ENCODE measurements around the gene WDR27.
A peak's percentile ranks its signal among the peaks of the same experiment; 100 is the strongest.

Gene WDR27

DNA sequence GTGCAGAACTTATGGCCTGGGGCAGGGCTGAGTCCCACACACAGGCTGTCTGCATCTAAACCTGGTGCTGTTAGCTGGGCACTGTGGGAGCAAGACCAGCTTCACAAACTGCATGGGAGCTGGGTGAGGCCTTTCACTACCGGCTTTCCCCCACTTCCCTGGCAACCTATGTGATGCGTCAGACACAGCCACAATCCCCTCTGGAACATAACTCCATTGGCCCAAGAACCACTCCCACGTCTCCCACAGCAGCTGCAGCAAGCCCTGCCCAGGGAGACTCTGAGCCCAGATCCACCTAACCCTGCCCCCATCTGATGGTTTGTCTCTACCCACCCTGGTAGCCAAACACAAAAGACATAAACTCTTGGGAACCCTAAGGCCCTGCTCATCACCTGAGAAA, 9.3 kb downstream of the WDR27 start:
- H2BK15ac ChIP-seq (ENCODE audit: low read length) = no peak overlapping the region
- H3K27me3 ChIP-seq (ENCODE audit: control insufficient read depth in 3 of 3, insufficient read depth in 3 of 3, low read depth in 1 of 3, low read length in 3 of 3) = no peaks in the 10 kb centered on the region
- H3K4me2 ChIP-seq (ENCODE audit: insufficient read depth, low read length, poor library complexity, severe bottlenecking) = no peak overlapping the region
- H3K4me1 ChIP-seq (ENCODE audit: control insufficient read depth in 2 of 2, insufficient read depth in 1 of 2, low read depth in 1 of 2, low read length in 2 of 2) = no peaks in the 10 kb centered on the region
- H3K23ac ChIP-seq (ENCODE audit: low read depth, low read length, poor library complexity) = no peak overlapping the region
- peak overlapping the region in 1 of 2 donors; percentile 38 for H3K4me3 ChIP-seq (ENCODE audit: low read length in 2 of 2)
- H2BK120ac ChIP-seq (ENCODE audit: low read depth, low read length) = no peak overlapping the region
- H3K4ac ChIP-seq (ENCODE audit: low read length) = no peak overlapping the region
- no peak overlapping the region for H3K27ac ChIP-seq (replicated peaks; ENCODE audit: low read length)
- no peak overlapping the region for H4K8ac ChIP-seq (ENCODE audit: low read depth, low read length)
- no peak overlapping the region for H3K18ac ChIP-seq (ENCODE audit: low read length)
- WGBS, 2 donors (ENCODE audit: extremely low coverage in 2 of 2, insufficient read length in 2 of 2, insufficient replicate concordance in 1 of 2) = no CpG with 5 or more reads among the region's 3 CpGs
- no peak overlapping the region for H2AK5ac ChIP-seq (ENCODE audit: low read depth, low read length)
- H3K9me3 ChIP-seq (replicated peaks in 1 of 2; ENCODE audit: control insufficient read depth in 2 of 2, insufficient read depth in 1 of 2, low read depth in 1 of 2, low read length in 2 of 2) = peaks cover 17 to 73% of the 10 kb centered on the region in 2 donors
- peaks cover 9% of the 10 kb centered on the region for H3K79me1 ChIP-seq (ENCODE audit: low read depth, low read length)
- H2AFZ ChIP-seq (ENCODE audit: low read length) = no peak overlapping the region
- H2BK12ac ChIP-seq (ENCODE audit: low read length) = no peak overlapping the region
- no peak overlapping the region for H3K9ac ChIP-seq (ENCODE audit: low read depth, low read length, poor library complexity)
- H3K14ac ChIP-seq (ENCODE audit: low read length) = peak overlapping the region; percentile 5
- H3K36me3 ChIP-seq (replicated peaks in 1 of 2; ENCODE audit: control insufficient read depth in 2 of 2, insufficient read depth in 2 of 2, low read length in 2 of 2) = peaks cover 17 to 70% of the 10 kb centered on the region in 2 donors
- DNase-seq (ENCODE audit: low spot score) = no peak
- H2BK5ac ChIP-seq (ENCODE audit: low read length) = no peak overlapping the region
- no peak overlapping the region for H4K91ac ChIP-seq (ENCODE audit: low read depth, low read length, poor library complexity)

DNA sequence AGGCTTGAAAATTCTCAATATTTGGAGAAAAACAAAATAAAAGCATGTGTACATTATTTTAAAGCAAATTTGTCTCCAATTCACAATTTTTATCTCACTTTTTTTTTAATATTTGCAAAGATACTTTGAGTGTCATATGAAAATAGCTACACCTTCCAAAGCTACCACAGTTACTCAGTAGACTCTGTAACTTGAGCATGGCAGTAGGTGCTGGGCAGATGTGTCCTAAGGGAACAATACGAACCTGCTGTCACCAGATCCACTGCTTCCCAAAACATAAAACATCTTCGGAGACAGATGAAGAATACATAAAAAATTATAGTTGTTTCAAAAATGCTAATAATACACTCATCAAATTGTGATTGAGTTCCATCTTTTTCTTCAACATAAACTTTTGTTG, 10.6 kb downstream of the WDR27 start:
- no peak overlapping the region for H3K4me2 ChIP-seq (ENCODE audit: insufficient read depth, low read length, poor library complexity, severe bottlenecking)
- H3K23ac ChIP-seq (ENCODE audit: low read depth, low read length, poor library complexity) = no peak overlapping the region
- no CpG with 5 or more reads among the region's 2 CpGs for WGBS, 2 donors (ENCODE audit: extremely low coverage in 2 of 2, insufficient read length in 2 of 2, insufficient replicate concordance in 1 of 2)
- H3K36me3 ChIP-seq (replicated peaks in 1 of 2; ENCODE audit: control insufficient read depth in 2 of 2, insufficient read depth in 2 of 2, low read length in 2 of 2) = peaks cover 17 to 79% of the 10 kb centered on the region in 2 donors
- no peak overlapping the region for H2AFZ ChIP-seq (ENCODE audit: low read length)
- H3K79me1 ChIP-seq (ENCODE audit: low read depth, low read length) = peaks cover 9% of the 10 kb centered on the region
- no peak overlapping the region for H2BK5ac ChIP-seq (ENCODE audit: low read length)
- no peak overlapping the region for H3K14ac ChIP-seq (ENCODE audit: low read length)
- H3K27me3 ChIP-seq (ENCODE audit: control insufficient read depth in 3 of 3, insufficient read depth in 3 of 3, low read depth in 1 of 3, low read length in 3 of 3) = no peaks in the 10 kb centered on the region
- no peak overlapping the region for H3K18ac ChIP-seq (ENCODE audit: low read length)
- no peak overlapping the region for H2BK15ac ChIP-seq (ENCODE audit: low read length)
- H4K91ac ChIP-seq (ENCODE audit: low read depth, low read length, poor library complexity) = no peak overlapping the region
- H4K8ac ChIP-seq (ENCODE audit: low read depth, low read length) = no peak overlapping the region
- H3K4me3 ChIP-seq (ENCODE audit: low read length in 2 of 2) = no peak overlapping the region
- no peak for DNase-seq (ENCODE audit: low spot score)
- no peak overlapping the region for H3K27ac ChIP-seq (replicated peaks; ENCODE audit: low read length)
- no peak overlapping the region for H2BK12ac ChIP-seq (ENCODE audit: low read length)
- no peak overlapping the region for H2AK5ac ChIP-seq (ENCODE audit: low read depth, low read length)
- no peaks in the 10 kb centered on the region for H3K4me1 ChIP-seq (ENCODE audit: control insufficient read depth in 2 of 2, insufficient read depth in 1 of 2, low read depth in 1 of 2, low read length in 2 of 2)
- H3K9ac ChIP-seq (ENCODE audit: low read depth, low read length, poor library complexity) = no peak overlapping the region
- no peak overlapping the region for H2BK120ac ChIP-seq (ENCODE audit: low read depth, low read length)
- no peak overlapping the region for H3K4ac ChIP-seq (ENCODE audit: low read length)
- peaks cover 16 to 78% of the 10 kb centered on the region in 2 donors for H3K9me3 ChIP-seq (replicated peaks in 1 of 2; ENCODE audit: control insufficient read depth in 2 of 2, insufficient read depth in 1 of 2, low read depth in 1 of 2, low read length in 2 of 2)

DNA sequence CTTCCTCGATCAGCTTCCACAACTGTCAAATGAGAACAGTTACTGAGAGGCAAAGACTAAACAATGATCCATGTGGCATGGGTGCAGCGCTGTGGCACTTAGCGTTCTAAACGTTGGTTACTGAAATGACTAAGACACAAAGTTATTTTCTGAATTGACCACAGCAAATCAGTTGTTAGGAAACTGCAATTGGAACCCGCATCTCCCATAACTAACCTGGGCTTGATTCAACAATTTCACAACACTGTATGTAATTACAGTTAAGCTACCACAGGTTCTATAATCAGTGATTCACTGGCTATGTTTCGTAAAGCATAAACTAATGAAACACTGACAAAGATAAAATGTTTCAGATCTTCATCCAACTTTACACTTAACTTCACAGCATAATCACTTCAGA, 12.5 kb downstream of the WDR27 start:
- H3K9ac ChIP-seq (ENCODE audit: low read depth, low read length, poor library complexity) = no peak overlapping the region
- no peak overlapping the region for H3K27ac ChIP-seq (replicated peaks; ENCODE audit: low read length)
- no peak overlapping the region for H4K91ac ChIP-seq (ENCODE audit: low read depth, low read length, poor library complexity)
- no peak overlapping the region for H2BK12ac ChIP-seq (ENCODE audit: low read length)
- DNase-seq (ENCODE audit: low spot score) = no peak
- no peak overlapping the region for H3K4me2 ChIP-seq (ENCODE audit: insufficient read depth, low read length, poor library complexity, severe bottlenecking)
- H3K14ac ChIP-seq (ENCODE audit: low read length) = no peak overlapping the region
- no peak overlapping the region for H2AFZ ChIP-seq (ENCODE audit: low read length)
- H2BK15ac ChIP-seq (ENCODE audit: low read length) = no peak overlapping the region
- peaks cover 9% of the 10 kb centered on the region for H3K79me1 ChIP-seq (ENCODE audit: low read depth, low read length)
- H3K18ac ChIP-seq (ENCODE audit: low read length) = no peak overlapping the region
- H2AK5ac ChIP-seq (ENCODE audit: low read depth, low read length) = no peak overlapping the region
- no peak overlapping the region for H2BK120ac ChIP-seq (ENCODE audit: low read depth, low read length)
- no CpG with 5 or more reads among the region's 6 CpGs for WGBS, 2 donors (ENCODE audit: extremely low coverage in 2 of 2, insufficient read length in 2 of 2, insufficient replicate concordance in 1 of 2)
- peaks cover 20 to 81% of the 10 kb centered on the region in 2 donors for H3K36me3 ChIP-seq (replicated peaks in 1 of 2; ENCODE audit: control insufficient read depth in 2 of 2, insufficient read depth in 2 of 2, low read length in 2 of 2)
- H3K4ac ChIP-seq (ENCODE audit: low read length) = no peak overlapping the region
- no peak overlapping the region for H2BK5ac ChIP-seq (ENCODE audit: low read length)
- H4K8ac ChIP-seq (ENCODE audit: low read depth, low read length) = no peak overlapping the region
- peaks cover 15 to 82% of the 10 kb centered on the region in 2 donors for H3K9me3 ChIP-seq (replicated peaks in 1 of 2; ENCODE audit: control insufficient read depth in 2 of 2, insufficient read depth in 1 of 2, low read depth in 1 of 2, low read length in 2 of 2)
- H3K23ac ChIP-seq (ENCODE audit: low read depth, low read length, poor library complexity) = no peak overlapping the region
- no peaks in the 10 kb centered on the region for H3K4me1 ChIP-seq (ENCODE audit: control insufficient read depth in 2 of 2, insufficient read depth in 1 of 2, low read depth in 1 of 2, low read length in 2 of 2)
- peaks cover 0 to 2% (median 0%) of the 10 kb centered on the region in 3 experiments for H3K27me3 ChIP-seq (ENCODE audit: control insufficient read depth in 3 of 3, insufficient read depth in 3 of 3, low read depth in 1 of 3, low read length in 3 of 3)
- H3K4me3 ChIP-seq (ENCODE audit: low read length in 2 of 2) = no peak overlapping the region

DNA sequence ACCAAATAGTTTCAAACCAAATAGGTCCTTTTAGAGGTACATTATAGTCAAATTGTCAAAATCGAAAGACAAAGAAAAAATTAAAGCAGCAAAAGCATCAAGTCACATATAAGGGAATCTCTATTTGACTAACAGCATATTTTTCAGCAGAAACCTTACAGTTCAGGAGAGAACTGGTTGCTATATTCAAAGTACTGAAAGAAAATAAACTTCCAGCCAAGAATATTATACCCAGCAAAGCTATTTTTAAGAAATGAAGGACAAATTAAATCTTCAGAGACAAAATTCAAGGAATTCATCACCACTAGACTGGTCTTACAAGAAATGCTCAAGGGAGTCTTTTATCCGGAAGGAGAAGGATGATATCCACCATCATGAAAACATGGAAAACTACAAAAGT, 16.0 kb downstream of the WDR27 start:
- H3K23ac ChIP-seq (ENCODE audit: low read depth, low read length, poor library complexity) = no peak overlapping the region
- peaks cover 17 to 63% of the 10 kb centered on the region in 2 donors for H3K9me3 ChIP-seq (replicated peaks in 1 of 2; ENCODE audit: control insufficient read depth in 2 of 2, insufficient read depth in 1 of 2, low read depth in 1 of 2, low read length in 2 of 2)
- no peak overlapping the region for H3K4ac ChIP-seq (ENCODE audit: low read length)
- peaks cover 25 to 79% of the 10 kb centered on the region in 2 donors for H3K36me3 ChIP-seq (replicated peaks in 1 of 2; ENCODE audit: control insufficient read depth in 2 of 2, insufficient read depth in 2 of 2, low read length in 2 of 2)
- no peak overlapping the region for H2BK120ac ChIP-seq (ENCODE audit: low read depth, low read length)
- peaks cover 0 to 2% (median 0%) of the 10 kb centered on the region in 3 experiments for H3K27me3 ChIP-seq (ENCODE audit: control insufficient read depth in 3 of 3, insufficient read depth in 3 of 3, low read depth in 1 of 3, low read length in 3 of 3)
- H2AFZ ChIP-seq (ENCODE audit: low read length) = no peak overlapping the region
- H3K4me1 ChIP-seq (ENCODE audit: control insufficient read depth in 2 of 2, insufficient read depth in 1 of 2, low read depth in 1 of 2, low read length in 2 of 2) = no peaks in the 10 kb centered on the region
- H2BK12ac ChIP-seq (ENCODE audit: low read length) = no peak overlapping the region
- no peak overlapping the region for H4K91ac ChIP-seq (ENCODE audit: low read depth, low read length, poor library complexity)
- no peak overlapping the region for H3K9ac ChIP-seq (ENCODE audit: low read depth, low read length, poor library complexity)
- H3K18ac ChIP-seq (ENCODE audit: low read length) = no peak overlapping the region
- DNase-seq (ENCODE audit: low spot score) = no peak
- no peak overlapping the region for H2AK5ac ChIP-seq (ENCODE audit: low read depth, low read length)
- no peak overlapping the region for H3K4me3 ChIP-seq (ENCODE audit: low read length in 2 of 2)
- H4K8ac ChIP-seq (ENCODE audit: low read depth, low read length) = no peak overlapping the region
- H3K4me2 ChIP-seq (ENCODE audit: insufficient read depth, low read length, poor library complexity, severe bottlenecking) = no peak overlapping the region
- H2BK5ac ChIP-seq (ENCODE audit: low read length) = no peak overlapping the region
- no peak overlapping the region for H3K27ac ChIP-seq (replicated peaks; ENCODE audit: low read length)
- H3K79me1 ChIP-seq (ENCODE audit: low read depth, low read length) = peaks cover 3% of the 10 kb centered on the region
- H3K14ac ChIP-seq (ENCODE audit: low read length) = no peak overlapping the region
- WGBS, 2 donors (ENCODE audit: extremely low coverage in 2 of 2, insufficient read length in 2 of 2, insufficient replicate concordance in 1 of 2) = no CpG with 5 or more reads among the region's 2 CpGs
- H2BK15ac ChIP-seq (ENCODE audit: low read length) = no peak overlapping the region
